ENCODE data around the gene CCBE1.
"Not testable (repeated sequence)": the region's sequence is repeated elsewhere in the genome, so short reads cannot be mapped to it uniquely, and the experiment has no call there.

The CCBE1 gene

DNA sequence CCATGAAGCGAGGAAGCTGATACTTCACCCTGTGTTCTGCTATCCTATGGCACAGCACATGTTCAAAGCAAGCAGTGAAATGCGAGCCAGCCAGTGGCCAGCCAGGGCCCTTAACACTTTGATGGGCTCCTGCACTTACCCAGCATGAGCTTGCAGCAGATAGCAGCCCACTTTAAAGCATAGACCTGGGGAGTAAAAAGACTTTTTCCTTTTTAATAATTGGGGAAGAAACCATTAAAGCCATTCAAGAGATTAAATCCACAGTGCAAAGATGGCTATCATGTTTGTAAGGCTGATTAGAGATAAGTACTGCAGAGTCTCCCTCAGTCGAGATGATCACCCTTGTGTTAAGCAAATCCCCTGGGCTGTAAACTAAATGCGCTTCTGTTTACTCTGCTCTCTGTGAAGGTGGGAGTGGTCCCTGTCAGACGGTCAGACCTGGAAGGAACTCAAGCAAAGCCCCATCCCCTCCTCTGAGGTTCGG is 15.7 kb downstream of the CCBE1 start:
- no peak for DNase-seq (ENCODE audit: low spot score)

DNA sequence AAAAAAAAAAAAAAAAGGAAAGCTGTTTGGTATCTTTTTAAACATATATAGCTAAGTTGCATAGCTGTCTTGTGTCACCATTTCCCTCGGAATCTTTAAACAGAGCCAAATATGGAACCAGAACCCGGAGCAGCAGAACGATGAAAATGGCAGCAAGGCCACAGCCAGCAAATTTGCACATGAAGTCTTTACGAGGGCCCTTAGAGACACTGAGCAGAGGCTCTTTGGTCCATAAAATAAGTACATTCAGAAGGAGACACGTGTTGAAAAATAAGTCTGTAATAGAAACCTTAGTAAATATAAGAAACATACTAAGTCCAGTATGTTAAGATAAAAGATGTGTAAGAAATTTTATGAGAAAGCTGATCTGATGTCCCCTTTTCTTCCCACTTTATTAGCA is 16.2 kb downstream of the CCBE1 start:
- DNase-seq (ENCODE audit: low spot score): no peak

DNA sequence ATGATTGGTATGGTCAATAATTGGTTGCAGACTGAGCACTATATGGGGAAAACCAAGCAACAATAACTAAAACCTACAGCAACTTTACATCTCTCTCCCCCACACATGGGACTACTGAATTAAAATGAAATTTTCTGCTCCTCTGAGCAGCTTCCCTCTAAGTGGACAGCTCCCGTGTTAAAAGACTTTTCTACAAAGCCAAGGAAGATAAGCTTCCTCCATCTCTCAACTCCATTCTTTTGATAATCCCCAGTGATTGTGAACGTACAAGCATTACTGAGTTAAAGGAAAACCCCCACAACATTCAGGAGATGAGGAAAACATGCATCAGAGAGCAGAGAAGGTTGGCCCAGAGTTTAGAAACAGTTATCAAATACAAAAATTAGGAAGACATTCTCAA is 21.9 kb downstream of the CCBE1 start:
- no peak for DNase-seq (ENCODE audit: low spot score)

DNA sequence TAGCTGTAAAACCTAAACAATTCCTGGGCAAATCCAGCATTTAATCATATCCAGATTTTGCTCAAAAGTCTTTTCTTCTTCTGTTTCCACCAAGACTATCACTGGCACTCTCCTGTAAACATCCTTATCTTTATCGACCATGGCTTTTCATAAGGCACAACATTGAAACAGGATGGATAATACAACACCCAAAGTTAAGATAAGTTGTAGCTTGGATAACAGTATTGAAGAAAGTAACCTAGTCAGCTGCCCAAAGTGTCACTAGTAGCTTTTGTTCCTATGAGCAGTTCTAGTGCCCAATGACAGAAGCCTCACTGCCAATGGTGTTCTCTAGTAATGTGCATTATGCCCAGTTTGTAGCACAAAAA is 22.3 kb downstream of the CCBE1 start:
- no peak for DNase-seq (ENCODE audit: low spot score)

DNA sequence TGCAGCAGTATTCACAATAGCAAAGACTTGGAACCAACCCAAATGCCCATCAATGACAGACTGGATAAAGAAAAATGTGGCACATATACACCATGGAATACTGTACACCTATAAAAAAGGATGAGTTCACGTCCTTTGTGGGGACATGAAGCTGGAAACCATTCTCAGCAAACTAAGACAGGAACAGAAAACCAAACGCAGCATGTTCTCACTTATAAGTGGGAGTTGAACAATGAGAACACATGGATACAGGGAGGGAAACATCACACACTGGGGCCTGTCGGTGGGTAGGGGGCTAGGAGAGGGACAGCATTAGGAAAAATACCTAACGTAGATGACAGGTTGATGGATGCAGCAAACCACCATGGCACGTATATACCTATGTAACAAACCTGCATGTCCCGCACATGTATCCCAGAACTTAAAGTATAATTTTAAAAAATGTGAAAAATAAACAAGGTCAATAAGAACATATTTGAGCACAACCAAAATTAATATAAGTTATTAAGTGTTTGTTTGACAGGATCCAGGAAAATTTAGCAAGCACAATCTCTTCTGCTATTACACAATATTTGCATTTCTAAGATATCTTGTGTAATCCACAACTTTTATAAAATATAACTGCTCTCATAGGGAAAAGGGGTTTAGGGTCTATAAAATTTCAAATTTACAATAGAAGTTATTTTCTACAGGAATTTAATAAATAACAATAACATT is 22.9 kb downstream of the CCBE1 start:
- no peak for DNase-seq (ENCODE audit: low spot score)

GRCh38 chr18:59672235-59672711 is 24.9 kb downstream of the CCBE1 start:
- no peak for DNase-seq (ENCODE audit: low spot score)

DNA sequence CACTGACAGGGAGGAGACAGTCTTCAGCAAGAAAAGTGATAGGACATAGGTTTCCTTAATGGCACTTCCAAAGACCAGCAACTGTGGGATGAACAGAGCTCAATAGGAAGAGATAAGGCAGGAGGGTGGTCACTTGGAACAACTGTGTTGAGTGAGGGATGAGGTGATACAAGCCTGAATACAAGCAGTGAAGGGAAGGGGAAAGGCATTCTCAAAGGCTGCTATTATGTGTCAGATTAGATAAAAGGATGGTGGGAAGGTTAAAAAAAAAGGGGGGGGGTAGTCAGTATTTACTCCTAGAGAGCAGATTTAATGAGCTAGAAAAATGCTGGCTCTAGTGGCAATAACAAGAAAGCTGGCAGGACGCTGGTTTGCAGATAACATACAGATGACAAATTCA is 25.7 kb downstream of the CCBE1 start:
- DNase-seq (ENCODE audit: low spot score): no peak

GRCh38 chr18:59669872-59670657 is 27.2 kb downstream of the CCBE1 start:
- DNase-seq (ENCODE audit: low spot score): no peak

DNA sequence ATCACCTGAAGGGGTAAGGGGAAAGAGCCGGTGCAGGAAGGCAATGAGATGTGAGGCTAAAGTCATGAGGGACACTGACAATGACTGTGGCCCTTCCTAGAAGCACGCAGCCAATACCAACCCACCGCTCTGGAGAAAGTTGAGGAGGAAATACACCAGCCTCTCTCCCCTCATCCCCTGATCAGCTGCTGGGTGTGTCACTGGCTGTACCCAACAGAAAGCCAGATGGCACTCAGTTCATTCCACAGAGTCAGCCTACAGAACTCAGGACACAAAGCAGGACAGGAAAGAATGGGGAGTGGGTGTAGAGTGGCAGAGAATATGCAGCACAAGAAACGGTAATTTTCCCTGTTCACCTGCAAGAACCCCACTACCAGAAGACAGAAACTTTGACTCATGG is 29.7 kb downstream of the CCBE1 start:
- no peak for DNase-seq (ENCODE audit: low spot score)

GRCh38 chr18:59666007-59666402 is 31.2 kb downstream of the CCBE1 start:
- DNase-seq (ENCODE audit: low spot score): not testable (repeated sequence)

DNA sequence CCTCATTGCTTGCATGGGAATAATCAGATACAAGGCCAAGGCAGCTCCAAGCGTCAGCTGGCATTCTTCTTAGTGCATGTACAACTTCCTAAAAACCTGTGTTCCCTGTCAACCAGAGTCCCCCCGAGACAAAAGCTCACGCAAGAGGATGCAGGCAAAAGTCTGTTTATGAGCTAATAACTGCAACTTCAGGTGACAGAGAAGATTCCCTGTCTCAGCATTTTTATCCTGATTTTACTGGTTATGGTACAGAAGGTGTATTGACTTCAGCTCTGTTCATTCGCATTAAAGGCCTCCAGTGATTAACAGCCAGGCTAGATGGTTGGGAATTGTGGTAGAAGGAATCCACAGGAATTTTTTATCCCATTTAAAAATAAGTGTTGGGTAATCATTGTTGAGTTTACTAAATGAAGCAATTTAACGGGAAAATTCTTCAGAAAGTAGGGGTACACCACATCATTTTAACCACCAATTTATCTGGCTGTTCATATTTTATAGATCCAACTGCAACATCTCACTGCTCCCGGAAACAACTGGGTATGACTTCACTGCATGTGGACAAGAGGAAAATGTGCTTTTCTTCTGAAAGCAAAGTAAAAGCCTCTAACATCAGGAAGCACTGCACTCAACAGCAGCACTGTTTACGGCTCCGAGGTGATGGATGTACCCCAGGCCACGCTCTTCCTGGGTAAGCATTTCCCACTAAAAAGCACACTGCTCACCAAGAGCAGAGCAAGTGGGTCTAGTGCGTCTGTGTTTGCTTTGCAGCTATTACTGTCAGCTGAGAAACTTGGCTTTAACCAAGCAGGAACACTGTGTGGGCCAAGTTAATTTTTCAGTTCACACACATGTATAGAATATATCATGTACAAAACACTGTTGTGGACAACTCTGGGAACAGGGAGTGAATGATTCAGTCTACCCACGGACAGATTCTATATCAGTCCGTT is 31.9 kb downstream of the CCBE1 start:
- DNase-seq (ENCODE audit: low spot score): no peak

- no peak for DNase-seq (ENCODE audit: low spot score)
Measured at GRCh38 chr18:59664329-59664728, 32.9 kb downstream of the CCBE1 start.

- DNase-seq (ENCODE audit: low spot score): no peak
Measured at GRCh38 chr18:59663096-59663495, 34.1 kb downstream of the CCBE1 start.

- DNase-seq (ENCODE audit: low spot score): no peak
Measured at GRCh38 chr18:59661891-59662701, 35.1 kb downstream of the CCBE1 start.

GRCh38 chr18:59660786-59661743 is 36.2 kb downstream of the CCBE1 start:
- DNase-seq (ENCODE audit: low spot score): no peak

DNA sequence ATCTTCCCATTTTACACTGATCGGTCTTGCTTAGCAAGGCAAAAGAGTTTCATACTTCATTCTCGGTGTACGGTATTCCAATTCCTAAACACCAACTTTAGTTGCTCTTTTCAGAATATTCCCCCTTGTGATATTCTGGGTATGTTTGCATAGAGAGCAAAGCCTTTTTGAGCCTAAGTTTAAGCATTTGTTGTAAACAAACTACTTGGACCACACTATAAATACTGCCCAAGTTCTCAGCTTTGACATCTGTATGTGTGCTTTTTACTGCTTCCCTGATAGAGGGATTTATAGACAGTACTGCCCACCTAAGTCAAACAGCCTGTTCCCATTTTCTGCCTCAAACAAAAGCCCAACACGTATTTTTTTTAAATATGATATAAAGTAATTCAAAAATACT is 36.9 kb downstream of the CCBE1 start:
- no peak for DNase-seq (ENCODE audit: low spot score)

- DNase-seq (ENCODE audit: low spot score): no peak
Measured at GRCh38 chr18:59659508-59660170, 37.6 kb downstream of the CCBE1 start.

DNA sequence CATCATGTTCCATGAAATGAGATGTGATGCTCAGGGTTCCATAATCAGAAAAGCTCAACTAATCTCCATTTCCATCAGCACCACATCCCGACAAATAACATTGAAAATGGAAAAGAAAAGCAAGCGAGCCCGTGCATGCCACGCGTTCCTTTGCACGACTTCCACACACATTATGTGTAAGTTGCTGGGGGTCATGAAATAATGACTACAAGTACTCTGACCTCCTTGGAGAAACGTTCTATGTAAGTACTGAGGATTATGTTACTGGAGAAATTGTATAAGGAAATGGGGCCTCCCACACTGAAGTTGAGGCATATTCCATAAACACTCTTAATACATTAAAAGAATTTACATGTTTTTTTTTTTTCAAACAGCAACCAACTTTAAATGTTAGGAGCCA is 38.3 kb downstream of the CCBE1 start:
- no peak for DNase-seq (ENCODE audit: low spot score)

DNA sequence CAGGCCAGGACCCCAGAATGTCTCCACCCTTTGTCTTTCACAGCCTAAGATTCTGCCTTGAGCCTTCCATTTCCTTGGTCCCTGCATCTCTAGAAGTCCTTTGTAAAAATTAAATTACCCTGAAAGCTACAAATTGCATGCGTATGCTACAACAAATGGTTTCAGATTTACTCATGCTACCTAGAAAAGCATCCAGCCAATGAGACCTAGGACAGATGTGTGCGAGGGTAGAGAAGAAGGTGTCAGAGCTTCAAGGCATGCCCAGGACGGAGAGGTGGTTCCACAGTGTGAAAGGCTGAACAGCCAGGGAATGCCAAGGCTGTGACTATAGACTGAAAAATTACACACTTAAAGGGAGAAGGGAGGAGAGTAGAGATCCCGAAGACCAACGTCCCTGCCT is 40.2 kb downstream of the CCBE1 start:
- no peak for DNase-seq (ENCODE audit: low spot score)
